NCI-H2107 (cell line): ENCODE data around the gene ARHGEF10L.
"Not testable (repeated sequence)": the region's sequence is repeated elsewhere in the genome, so short reads cannot be mapped to it uniquely, and the experiment has no call there.

Experiments
- DNase-seq: peaks from one replicate; lab custom pipeline; 2025; lab: John Stamatoyannopoulos, UW

Gene ARHGEF10L

DNA sequence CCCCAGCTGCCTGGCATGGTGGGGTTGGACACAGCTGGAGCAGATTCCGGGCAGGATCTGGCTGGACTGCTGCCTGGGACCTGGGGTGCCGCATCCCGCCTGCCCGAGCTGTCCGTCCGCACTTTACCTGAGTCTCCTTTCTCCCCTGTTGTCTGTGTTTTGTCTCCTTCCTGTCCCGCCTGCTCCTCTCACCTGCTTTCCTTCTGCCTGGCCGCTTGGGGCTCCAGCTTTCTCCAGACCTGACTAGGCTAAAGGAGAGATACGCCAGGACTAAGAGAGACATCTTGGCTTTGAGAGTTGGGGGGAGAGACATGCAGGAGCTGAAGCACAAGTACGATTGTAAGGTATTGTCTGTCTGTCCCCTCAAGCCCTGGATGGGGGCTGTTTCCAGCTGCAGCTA, 73.3 kb downstream of the ARHGEF10L start:
- no peak for DNase-seq

DNA sequence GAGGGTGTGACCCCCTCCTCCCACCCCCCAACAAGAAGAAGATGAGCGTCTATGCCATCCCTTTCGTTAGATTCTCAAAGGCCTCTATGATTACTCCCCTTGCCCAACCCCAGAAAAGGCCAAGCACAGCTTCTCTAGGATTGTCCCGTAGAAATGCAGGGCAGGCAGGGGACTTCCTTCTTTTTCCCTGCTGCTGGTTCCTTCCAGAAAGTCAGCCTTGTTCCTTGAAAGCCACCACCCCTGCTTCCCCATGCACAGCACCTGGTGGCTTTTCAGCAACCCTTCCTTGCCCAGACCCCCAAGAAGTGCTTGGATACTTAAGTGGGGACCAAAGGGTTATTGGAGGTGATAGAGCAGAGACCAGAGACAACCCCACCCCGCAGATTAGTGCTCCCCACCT, 75.1 kb downstream of the ARHGEF10L start:
- DNase-seq = no peak

DNA sequence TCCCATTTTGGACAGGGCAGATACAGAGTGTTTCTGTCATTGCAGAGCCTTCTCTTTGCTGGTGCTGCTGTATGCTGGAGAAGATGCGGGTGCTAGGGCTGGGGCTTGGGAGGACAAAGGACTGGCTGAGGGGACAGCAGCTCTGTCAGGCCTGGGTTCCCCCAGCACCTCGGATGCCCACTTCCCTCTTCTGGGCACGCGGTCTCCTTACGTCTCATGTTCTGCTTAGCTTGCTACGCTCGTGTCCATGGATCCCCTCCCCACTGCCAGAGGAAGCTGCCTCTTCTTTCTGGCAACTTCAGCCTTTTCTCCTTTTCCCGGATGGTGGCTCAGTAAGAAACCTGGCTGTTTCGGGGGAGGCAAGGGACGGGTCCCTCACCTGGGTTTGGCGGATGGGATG, 75.7 kb downstream of the ARHGEF10L start:
- DNase-seq = no peak

DNA sequence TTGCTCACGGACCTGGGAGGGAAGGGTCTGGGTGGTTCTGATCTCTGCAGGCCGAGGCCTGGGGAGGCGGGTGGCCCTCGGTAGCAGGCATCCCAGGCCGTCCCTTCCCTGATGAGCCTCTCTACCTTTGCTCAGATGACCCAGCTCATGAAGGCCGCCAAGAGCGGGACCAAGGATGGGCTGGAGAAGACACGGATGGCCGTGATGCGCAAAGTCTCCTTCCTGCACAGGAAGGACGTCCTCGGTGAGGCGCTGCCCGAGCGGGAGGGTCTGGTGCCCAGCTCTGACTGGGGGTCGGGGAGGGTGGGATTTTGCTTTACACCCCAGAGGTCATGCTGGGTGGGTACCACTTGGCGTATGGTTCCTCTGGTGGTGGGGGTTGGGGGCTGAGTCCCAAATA, 76.5 kb downstream of the ARHGEF10L start:
- no peak for DNase-seq

DNA sequence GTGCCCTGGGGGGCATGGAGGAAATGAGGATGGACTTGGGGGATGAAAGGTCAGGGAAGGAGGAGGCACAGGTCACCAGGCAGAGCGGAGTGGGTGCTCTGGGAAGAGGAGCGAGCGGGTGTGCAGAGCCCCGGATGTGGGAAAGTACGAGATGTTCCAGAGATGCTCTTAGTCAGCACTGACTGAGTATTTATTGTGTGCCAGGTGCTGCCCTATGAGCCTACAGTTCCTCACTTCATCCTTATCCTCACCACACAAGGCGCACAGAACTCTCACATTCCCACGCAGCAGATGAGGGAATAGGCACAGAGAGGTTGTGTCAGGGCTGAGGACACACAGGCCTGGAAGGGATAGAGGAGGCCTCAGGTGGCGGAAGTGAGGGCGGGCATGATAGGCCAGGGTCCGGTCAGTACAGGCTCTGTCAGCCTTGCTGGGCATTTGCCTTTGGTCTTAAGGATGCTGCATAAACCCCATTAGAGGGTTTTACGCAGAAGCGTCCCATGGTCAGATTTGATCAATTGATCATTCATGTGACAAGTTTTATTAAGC, 77.3 kb downstream of the ARHGEF10L start:
- no peak for DNase-seq

DNA sequence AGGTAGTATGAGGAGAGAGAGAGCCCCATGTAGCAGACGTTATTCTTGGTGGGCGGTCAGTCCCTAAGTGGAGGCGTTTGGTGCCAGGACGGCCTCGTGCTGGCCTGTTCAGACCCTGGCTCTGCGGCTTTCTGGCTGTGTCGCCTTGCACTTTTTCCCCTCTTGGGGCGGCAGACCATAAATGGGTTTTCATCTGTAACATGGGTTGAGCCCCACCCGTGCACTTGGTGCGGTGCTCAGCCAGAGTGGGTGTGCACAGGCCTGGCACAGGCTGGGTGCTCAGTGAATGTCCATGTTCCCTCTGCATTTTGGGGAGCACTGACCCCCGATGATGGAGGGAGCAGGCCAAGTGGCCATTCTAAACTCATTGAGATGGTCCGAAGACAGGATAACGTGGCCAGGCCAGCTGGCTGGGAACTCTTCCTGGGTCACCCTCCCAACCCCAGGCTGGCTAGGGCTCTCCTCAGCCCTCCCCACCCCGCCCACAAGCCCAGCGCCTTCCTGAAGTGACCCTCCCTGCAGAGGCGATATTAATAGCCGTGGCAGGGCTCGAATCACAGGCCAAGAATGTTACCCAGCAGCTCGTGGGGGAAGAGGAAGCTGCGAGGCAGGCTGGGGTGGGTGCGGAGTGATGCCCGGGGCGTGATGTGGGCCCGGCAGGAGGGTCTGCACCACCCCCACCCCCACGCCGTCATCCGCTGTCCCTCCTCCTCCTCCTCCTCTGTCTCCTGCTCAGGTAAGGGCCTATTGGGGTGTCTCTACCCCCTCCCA, 78.5 kb downstream of the ARHGEF10L start:
- DNase-seq = no peak

DNA sequence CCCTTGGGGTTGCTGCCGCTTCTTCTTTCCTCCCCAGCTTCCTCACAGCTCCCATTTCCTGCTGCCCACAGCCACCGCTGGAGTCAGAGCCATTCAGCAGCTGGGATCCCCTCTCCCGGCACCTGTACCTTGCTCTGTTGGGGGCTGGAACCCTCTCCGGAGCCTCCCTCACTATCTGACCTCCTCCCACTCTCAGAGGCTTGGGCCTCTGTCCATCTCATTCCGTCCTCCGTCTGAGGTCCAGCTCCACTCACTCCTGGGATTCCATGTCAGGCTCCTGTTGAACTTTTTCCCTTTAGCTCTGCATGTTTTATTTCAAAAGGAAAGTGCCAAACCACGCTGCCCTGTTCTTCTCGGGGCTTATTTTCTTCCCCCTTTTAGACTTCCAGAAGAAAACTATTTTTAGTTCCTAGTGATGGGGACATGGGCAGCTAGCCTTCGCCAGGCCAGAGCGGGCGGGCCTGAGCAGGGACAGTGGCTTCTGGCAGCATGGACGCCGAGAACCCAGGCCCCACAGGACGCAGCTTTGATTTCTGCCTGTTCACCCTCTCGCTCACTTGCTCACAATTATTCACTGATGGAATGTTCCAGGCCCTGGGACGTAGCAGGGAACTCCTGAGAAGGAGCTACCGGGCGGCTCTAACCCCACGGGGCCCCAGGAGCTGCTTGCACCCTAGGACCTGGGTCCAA, 79.2 kb downstream of the ARHGEF10L start:
- DNase-seq = no peak

DNA sequence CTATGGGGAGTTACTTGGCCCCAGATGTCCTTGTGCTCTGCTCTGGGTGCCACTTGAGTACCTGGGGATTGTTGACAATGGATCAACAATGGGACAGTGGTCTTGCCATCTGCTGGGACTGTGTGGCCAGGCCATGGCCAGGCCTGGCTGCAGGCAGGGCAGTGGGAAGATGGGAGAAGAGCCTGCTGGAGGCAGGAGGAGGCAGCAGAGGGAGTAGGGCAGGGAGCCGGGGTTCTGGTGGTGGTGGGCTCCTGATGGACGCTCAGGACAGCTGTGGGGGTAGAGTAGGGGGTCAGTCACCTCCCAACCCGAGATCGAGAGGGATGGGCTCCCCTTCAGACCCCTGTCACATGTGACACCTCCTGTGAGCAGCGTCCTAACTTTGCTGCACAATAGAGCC, 81.0 kb downstream of the ARHGEF10L start:
- no peak for DNase-seq

DNA sequence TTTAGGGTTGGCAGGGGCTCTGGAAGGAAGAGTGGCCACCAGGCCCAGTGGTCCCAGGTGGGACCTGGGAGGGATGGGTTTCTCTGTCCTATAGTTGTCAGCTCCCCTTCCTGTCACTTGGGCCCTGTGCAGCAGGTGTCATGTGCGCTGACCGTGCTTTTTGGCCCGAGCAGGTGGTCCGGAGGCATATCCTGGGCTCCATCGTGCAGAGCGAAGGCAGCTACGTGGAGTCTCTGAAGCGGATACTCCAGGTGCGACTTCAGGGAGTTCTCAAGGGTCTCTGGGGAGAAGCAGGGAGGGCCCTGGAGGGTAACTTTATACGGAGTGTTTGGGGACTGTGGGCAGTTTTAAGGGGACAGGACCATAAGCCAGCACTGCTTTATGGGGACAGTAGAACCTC, 82.2 kb downstream of the ARHGEF10L start:
- DNase-seq = no peak

DNA sequence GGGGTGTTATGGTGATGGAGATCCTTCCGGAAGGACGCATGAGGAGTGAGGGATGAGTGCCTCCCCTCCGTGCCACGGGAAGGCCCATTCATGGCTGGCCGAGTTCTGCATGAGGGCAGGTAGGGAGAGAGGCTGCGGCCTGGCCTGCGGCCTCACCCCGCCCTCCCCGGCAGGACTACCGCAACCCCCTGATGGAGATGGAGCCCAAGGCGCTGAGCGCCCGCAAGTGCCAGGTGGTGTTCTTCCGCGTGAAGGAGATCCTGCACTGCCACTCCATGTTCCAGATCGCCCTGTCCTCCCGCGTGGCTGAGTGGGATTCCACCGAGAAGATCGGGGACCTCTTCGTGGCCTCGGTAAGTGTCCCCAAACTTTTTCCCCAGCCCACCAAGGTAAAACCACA, 83.3 kb downstream of the ARHGEF10L start:
- DNase-seq = no peak

DNA sequence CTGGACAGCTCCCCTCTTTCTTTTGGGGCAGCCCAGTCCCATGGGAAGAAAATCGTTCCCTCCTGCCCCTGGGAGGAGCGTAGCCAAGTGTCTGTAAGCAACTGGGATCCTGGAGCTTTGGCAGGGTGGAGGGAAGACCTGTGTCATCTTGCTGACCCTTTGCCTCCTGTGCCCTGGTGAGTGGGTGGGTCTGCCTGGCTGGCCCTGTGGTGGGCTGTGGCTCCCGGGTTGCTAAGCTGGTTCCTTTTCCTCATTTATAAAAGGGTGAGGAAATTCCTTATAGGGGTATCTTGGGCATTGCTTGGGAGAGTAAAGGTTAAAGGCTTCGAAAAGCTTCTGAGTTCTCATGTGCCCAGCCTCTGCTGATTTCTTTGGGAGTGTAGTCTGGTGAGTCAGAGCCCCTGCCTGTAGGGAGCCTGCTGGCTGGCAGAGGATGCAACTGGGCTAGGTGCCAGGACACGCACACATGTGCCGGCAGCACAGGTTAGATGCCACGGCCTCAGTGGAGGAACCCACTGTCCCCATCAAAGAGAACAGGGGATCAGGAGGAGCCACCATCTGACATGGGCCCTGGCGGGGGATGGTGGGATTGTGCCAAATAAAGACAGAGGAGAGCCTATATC, 85.2 kb downstream of the ARHGEF10L start:
- DNase-seq = no peak

DNA sequence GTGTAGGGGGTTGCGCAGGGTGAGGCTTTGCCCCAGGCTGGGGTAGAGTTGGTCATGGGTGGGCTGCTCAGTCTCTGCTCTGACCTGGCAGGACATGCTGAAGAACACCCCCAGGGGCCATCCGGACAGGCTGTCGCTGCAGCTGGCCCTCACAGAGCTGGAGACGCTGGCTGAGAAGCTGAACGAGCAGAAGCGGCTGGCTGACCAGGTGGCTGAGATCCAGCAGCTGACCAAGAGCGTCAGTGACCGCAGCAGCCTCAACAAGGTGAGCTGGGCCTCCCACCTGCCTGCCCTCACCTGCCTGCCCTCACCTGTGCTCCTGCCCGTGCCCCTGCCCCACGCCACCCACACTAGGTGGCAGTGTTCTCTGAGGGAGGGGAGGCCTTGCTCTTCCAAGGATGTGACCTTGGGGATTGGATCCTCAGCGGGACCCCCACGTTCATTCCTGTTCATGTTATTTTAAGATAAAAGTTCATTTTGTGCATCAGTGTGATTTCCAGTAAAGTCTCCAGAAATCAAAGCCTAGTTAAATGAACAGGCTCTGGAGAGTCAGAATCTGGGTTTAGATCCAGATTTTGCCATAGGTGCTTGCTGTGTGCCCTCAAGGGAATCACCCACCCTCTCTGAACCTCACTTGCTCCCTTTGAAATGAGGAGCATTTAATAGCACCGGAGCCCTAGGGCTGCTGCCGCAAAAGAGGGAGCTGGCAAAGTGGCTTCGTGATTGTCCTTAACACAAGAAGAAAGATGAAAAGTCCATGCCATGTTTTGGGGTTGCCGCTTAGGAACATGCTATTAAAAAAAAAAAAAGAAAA, 87.9 kb downstream of the ARHGEF10L start:
- no peak for DNase-seq

DNA sequence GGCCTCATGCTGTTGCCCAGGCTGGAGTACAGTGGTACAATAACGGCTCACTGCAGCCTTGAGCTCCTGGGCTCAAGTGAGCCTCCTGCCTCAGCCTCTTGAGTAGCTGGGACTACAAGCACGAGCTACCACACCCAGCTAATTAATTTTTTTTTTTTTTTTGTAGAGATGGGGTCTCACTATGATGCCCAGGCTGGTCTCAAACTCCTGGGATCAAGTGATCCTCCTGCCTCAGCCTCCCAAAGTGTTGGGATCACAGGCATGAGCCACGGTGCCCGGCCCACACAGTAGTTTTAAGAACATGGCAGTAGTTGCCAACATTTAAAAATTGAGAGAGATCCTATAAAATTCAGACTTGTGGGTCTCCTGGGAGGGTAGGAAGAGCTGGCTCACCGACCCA, 89.5 kb downstream of the ARHGEF10L start:
- DNase-seq = not testable (repeated sequence)

DNA sequence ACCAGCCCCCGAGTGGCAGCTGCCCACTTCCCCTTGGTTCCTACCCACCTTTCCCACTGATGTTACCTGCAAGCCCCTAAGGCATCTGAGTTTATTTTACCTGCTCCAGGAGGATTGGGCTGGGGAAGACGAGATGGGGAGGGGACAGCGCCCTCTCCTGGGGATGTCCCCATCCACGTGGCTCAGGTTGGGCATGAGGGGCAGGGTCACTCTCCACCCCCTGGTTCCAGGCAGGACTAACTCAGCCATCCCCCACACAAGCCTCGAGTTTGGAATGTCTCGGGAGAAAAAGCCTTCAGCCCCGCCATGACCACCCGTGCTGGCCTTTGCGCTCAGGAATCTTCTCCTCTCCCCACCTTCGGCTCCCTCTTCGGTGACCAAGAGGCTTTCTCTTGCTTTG, 90.0 kb downstream of the ARHGEF10L start:
- DNase-seq = no peak

DNA sequence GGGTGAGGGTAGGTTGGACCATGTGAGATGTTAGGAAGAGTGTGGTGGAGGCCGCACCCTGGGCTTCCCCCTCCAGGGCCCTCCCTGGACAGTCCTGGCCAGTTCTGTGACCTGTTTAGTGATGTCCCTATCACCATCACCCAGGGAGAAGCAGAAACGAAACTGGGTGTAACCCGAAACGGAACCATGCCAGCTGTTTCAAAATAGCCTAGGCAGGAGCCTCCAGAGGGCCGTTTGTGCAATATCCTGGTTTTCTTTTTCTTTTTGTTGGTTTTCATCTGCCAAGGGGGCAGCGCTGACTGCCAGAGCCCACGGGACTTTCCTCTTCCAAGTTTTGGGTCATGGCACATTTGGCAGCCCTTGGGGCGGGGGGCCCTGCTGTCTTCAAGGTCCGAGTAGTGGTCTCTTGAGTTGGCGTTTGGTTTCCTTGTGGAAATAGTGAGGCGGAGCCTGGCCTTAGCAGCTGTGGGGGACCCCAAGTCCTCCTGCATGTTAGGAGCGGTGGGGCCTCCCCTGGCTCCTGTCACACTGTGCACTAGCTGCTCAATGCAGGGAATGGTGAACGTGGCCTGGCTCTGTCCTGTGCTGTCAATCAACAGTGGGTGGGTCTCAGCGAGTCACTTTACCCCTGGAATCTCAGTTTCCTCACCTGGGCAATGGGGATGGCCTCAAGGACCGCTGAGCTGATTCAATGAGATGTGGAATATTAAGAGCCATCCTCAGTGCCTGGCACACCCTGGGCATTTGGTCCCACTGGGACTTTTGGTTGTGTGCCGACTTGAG, 90.7 kb downstream of the ARHGEF10L start:
- DNase-seq = no peak

DNA sequence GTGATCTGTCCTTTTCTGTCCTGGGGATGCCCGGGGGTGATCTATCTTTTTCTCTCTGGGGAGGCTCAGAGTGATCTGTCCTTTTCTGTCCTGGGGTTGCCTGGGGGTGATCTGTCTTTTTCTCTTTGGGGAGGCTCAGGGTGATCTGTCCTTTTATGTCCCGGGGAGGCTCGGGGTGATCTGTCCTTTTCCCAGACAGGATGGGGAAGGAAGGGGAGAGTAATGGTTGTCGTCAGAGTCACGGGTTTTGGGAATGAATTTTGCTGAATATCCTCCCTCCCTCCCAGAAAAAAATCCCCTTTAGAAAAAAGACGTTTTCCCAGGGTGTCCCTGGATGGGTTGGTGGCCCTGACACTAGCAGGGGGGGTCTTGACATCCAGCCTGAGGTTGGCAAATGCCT, 91.5 kb downstream of the ARHGEF10L start:
- no peak for DNase-seq

DNA sequence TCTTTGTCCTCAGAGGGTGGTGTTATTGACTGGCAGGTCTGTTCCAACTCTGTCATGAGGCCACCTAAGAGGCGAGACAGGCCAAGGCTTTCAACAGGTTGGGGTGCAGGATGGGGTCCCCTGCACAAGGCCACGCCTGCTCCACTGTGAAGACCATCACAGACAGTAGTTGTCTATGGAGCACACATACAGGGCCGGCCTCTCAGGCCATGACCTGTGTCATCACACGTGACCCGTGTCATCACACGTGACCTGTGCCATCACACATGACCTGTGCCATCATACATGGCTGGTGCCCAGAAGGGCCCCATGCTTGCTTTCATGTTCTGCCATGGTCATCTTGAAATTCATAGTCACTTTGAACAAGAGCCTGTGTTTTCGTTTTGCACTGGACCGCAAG, 91.9 kb downstream of the ARHGEF10L start:
- no peak for DNase-seq

DNA sequence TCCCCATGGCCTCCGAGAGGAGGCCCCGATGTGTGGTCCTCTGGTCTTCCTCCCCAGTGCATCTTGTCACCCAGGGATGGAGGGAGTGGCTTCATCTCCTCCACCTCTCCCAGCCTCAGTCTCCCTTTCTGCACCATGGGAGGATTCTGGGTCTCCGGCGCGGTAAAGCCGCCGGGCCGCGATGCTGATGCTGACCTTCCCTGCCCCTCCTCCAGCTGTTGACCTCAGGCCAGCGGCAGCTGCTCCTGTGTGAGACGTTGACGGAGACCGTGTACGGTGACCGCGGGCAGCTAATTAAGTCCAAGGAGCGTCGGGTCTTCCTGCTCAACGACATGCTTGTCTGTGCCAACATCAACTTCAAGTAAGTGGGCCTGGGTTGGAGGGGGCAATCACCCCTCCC, 92.6 kb downstream of the ARHGEF10L start:
- no peak for DNase-seq

DNA sequence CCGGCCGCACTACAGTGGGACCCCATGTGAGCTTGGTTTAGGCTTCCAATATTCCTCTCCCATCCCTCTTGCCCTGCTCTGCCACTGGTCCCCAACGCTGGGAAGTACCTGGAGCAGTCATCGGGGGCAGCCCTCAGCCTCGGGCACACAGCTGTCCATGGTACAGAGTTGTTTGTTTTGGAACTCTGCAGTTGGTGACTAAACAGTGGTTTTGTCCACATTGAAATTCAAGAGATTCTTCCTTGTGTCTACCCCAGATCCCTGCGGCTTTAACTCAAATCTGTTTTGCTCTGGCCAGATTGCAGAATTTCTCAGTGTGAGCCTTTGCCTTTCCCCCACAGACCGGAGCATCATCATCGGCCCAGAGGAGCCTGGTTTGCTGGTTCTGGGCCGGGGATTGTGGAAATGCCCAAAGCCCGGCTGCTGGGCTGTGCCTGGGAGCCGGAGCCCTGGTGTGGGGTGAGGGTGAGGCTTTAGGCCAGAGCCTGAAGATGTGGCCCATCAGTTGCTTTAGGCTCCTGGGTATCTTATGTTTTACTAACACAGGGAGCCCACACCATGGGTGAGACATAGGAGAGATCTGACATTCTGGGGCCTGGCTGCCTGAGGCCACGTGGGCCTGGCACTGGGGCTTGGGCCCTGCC, 93.2 kb downstream of the ARHGEF10L start:
- DNase-seq = no peak

DNA sequence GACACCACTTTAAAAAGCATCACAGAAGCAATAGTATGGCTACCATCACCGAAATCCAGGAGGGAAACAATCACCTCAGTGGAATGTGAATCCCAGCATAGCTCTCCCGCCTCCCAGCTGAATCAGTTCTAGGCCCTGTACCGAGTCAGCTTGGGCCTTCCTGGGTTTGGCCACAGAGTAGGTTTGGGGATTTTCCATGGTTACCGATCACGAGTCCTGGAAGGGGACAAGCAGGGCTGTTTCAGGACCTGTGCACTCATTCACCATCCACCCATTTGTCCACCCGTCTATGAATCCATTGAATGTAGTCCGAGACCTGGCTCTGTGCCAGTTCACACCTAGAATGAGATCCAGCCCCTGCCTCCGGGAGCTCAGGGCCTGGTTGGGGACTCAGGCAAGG, 94.2 kb downstream of the ARHGEF10L start:
- no peak for DNase-seq

DNA sequence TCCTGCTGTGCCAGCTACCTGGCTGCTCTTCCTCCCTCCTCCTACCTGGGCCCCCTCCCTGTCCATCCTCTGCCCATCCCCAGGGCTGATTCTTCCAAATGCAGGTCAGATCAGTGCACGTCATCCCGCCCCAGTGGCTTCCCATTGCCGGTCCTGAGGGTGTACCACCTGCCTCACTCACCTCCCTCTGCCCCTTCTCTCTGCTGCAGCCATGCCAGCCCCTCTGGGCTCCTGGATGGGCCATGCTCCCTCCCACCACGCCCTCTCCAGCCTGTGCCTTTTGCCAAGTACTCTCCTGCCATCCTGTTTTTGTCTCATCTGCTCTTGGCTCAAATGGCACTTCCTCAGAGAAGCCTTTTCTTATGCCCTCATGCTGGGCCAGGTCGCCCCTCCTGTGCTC, 95.8 kb downstream of the ARHGEF10L start:
- no peak for DNase-seq
